Common myeloid progenitor, CD34-positive (primary cell): ENCODE data around the gene TMEM117.

ENCODE experiments used
- CTCF ChIA-PET: fragments of 350-600 bp; sonication (Branson Sonifier 250); formaldehyde crosslinking; loops from one replicate; lab custom pipeline; 2021; ENCODE audit warnings: antibody characterized with exemption; lab: Charles Lee
- POLR2A ChIA-PET: fragments of 350-600 bp; sonication (Branson Sonifier 250); formaldehyde crosslinking; loops from one replicate; lab custom pipeline; 2021; ENCODE audit warnings: antibody characterized with exemption; lab: Charles Lee
- DNase-seq, 3 donors: peaks; one replicate each; pipeline versions ENCODE4 v3.0.0 to v3.0.0-alpha.2; 2013
- H3K27ac ChIP-seq, 2 experiments: 1 replicate in 1 of 2; 2 replicates in 1 of 2; pipeline ENCODE4 v1.7.0; 2013; ENCODE audit warnings: inconsistent platforms in 2 of 2, low read length in 2 of 2, mild to moderate bottlenecking in 2 of 2, low read depth in 1 of 2, moderate library complexity in 1 of 2; ENCODE audit not compliant: severe bottlenecking in 2 of 2, insufficient read depth in 1 of 2, poor library complexity in 1 of 2
- H3K27me3 ChIP-seq, 5 experiments: replicated peaks in 2 of 5; 1 replicate in 3 of 5; 2 replicates in 2 of 5; pipeline versions ENCODE4 v1.6.1 to v1.7.0; 2013; ENCODE audit warnings: low read length in 4 of 5, mild to moderate bottlenecking in 2 of 5, moderate library complexity in 2 of 5, inconsistent platforms in 1 of 5; ENCODE audit not compliant: insufficient read depth in 5 of 5, control insufficient read depth in 4 of 5
- H3K36me3 ChIP-seq, 4 experiments: 1 replicate in 2 of 4; 2 replicates in 2 of 4; pipeline versions ENCODE4 v1.6.1 to v1.7.0; 2013; ENCODE audit warnings: low read length in 3 of 4, control low read depth in 1 of 4, mild to moderate bottlenecking in 1 of 4; ENCODE audit not compliant: control insufficient read depth in 4 of 4, insufficient read depth in 4 of 4
- H3K4me1 ChIP-seq, 4 experiments: 1 replicate in 3 of 4; 2 replicates in 1 of 4; pipeline versions ENCODE4 v1.6.1 to v1.7.1; 2013; ENCODE audit warnings: low read length in 3 of 4, mild to moderate bottlenecking in 3 of 4, control low read depth in 1 of 4, inconsistent platforms in 1 of 4, moderate library complexity in 1 of 4; ENCODE audit not compliant: control insufficient read depth in 4 of 4, insufficient read depth in 4 of 4; ENCODE audit errors: control extremely low read depth in 1 of 4
- H3K4me3 ChIP-seq, 7 experiments: 1 replicate in 4 of 7; 2 replicates in 3 of 7; pipeline versions ENCODE4 v1.5.1 to v1.7.0; 2013; ENCODE audit warnings: mild to moderate bottlenecking in 7 of 7, low read length in 6 of 7, moderate library complexity in 6 of 7, inconsistent platforms in 2 of 7, low read depth in 2 of 7, control low read depth in 1 of 7; ENCODE audit not compliant: insufficient read depth in 4 of 7, control insufficient read depth in 1 of 7; ENCODE audit errors: extremely low read depth in 1 of 7
- H3K9me3 ChIP-seq, 5 experiments: 1 replicate in 4 of 5; 2 replicates in 1 of 5; pipeline versions ENCODE4 v1.6.1 to v1.7.1; 2013; ENCODE audit warnings: low read length in 4 of 5, mild to moderate bottlenecking in 2 of 5, inconsistent platforms in 1 of 5, low read depth in 1 of 5, moderate library complexity in 1 of 5; ENCODE audit not compliant: control insufficient read depth in 4 of 5, insufficient read depth in 2 of 5; ENCODE audit errors: control extremely low read depth in 1 of 5
- WGBS: methylation state at CpG from one replicate; pipeline ENCODE4 v1.1.5; 2013; ENCODE audit not compliant: insufficient coverage; 5-methylcytosine and 5-hydroxymethylcytosine counted together

Gene TMEM117

DNA sequence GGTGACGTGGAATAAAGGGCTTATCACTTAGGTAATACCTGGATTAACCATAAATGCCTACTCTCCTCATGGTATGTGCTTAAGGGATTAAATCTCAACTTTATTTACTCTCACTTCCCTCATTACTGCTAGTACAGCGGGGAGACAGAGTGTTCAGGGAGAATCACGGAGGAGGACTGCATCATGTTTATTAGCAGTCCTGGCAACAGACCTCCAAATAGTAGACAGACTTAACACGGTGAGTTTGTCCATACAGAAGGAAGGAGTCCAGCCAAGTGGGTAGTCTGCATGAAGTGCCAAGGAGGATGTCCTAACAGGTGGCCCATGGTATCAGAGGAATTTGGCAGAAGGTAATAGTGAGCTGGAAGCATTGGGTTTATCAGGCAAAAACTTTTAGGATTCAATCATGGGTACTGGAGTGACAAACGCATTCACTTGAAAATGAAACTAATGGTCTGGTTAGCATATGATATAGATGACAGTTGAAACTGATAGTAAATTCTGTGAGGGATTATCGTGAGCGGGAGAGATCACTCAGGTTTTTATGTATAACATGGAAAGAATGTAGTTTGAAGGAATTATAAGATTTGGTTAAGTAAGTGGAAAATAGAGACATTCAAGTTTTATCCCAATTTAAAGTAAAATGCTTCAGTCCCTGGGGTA, 471.8 kb downstream of the TMEM117 start:
- POLR2A ChIA-PET = interaction anchor here (0.6 kb wide), 1 partner anchor 44 kb away, joined by 3 read pairs; no protein-coding TSS in a partner anchor
- Histone ChIP-seq H3K36me3 (no peaks in the 10 kb centered on the region), H3K9me3 (peaks cover 0 to 13% (median 0%) of the 10 kb centered on the region in 5 experiments), H3K4me3 (no peak overlapping the region), H3K27ac (no peak overlapping the region), H3K4me1 (no peaks in the 10 kb centered on the region), H3K27me3 (no peaks in the 10 kb centered on the region)
- 97% methylated on average over 7 of the region's 7 CpGs for WGBS
- CTCF ChIA-PET = no interaction called here
- DNase-seq = no peak

DNA sequence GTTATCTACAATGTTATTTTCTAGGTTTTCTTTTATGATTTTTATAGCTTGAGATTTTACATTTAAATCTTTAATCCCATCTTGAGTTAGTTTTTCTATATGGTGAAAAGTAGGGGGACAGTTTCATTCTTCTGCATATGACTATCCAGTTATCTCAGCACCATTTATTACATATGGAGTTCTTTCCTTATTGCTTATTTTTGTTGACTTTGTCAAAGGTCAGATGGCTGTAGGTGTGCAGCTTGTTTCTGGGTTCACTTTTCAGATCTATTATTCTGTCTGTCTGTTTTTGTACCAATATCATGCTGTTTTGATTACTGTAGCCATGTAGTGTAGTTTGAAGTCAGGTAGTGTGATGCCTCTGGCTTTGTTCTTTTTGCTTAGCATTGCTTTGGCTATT, 477.3 kb downstream of the TMEM117 start:
- no peaks in the 10 kb centered on the region for H3K4me1 ChIP-seq
- no peaks in the 10 kb centered on the region for H3K36me3 ChIP-seq
- POLR2A ChIA-PET = no interaction called here
- no peak overlapping the region for H3K4me3 ChIP-seq
- H3K9me3 ChIP-seq = peaks cover 0 to 3% (median 0%) of the 10 kb centered on the region in 5 experiments
- no peak for DNase-seq
- no peaks in the 10 kb centered on the region for H3K27me3 ChIP-seq
- H3K27ac ChIP-seq = no peak overlapping the region
- CTCF ChIA-PET = no interaction called here

DNA sequence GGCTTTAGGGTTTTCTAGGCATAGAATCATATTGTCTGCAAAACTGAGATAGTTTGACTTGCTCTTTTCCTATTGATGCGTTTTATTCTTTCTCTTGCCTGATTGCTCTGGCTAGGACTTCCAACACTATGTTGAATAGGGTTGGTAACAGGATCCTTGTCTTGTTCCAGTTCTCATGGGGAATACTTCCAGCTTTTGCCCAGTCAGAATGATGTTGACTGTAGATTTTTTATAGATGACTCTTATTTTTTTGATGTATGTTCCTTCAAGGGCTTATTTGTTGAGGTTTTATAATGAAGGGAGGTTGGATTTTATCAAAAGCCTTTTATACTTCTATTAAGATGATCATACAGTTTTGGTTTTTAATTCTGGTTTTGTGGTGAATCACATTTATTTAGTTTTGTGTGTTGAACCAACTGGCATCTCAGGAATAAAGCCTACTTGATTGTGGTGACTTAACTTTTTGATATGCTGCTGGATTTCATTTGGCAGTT, 478.2 kb downstream of the TMEM117 start:
- POLR2A ChIA-PET = no interaction called here
- peaks cover 0 to 3% (median 0%) of the 10 kb centered on the region in 5 experiments for H3K9me3 ChIP-seq
- H3K4me1 ChIP-seq = no peaks in the 10 kb centered on the region
- no peak for DNase-seq
- CTCF ChIA-PET = no interaction called here
- no peaks in the 10 kb centered on the region for H3K27me3 ChIP-seq
- H3K36me3 ChIP-seq = no peaks in the 10 kb centered on the region
- H3K4me3 ChIP-seq = no peak overlapping the region
- 100% methylated on average over 1 of the region's 1 CpG for WGBS
- H3K27ac ChIP-seq = no peak overlapping the region

DNA sequence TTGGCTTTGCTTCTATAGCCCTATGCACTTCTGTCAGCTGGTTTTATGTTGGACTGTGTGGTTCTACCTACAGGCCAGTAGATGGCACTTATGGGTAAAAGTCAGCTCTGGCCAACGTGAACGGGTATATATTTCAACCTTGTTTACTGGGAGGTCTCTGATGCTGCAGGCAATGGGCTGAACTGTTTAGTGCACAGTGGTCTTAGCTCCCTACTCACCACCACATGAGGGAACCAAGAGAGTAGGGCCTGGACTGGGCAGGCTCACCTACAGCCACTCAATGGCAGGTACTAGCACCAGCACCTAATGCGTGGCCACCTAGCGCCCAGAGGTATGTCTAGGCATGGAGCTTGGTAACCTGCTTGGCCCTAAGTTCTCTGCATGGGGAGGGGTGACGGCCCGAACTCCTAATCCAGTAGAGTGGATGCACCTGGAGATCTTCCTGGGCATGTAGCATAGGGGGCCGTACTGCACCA, 481.8 kb downstream of the TMEM117 start:
- peak in 2 of 3 donors; percentile 25 to 27 for DNase-seq
- WGBS = 85% methylated on average over 6 of the region's 7 CpGs
- ChIA-PET CTCF (no interaction called here), POLR2A (no interaction called here)
- Histone ChIP-seq H3K9me3 (no peaks in the 10 kb centered on the region), H3K27ac (no peak overlapping the region), H3K36me3 (no peaks in the 10 kb centered on the region), H3K4me1 (no peaks in the 10 kb centered on the region), H3K27me3 (no peaks in the 10 kb centered on the region), H3K4me3 (no peak overlapping the region)

DNA sequence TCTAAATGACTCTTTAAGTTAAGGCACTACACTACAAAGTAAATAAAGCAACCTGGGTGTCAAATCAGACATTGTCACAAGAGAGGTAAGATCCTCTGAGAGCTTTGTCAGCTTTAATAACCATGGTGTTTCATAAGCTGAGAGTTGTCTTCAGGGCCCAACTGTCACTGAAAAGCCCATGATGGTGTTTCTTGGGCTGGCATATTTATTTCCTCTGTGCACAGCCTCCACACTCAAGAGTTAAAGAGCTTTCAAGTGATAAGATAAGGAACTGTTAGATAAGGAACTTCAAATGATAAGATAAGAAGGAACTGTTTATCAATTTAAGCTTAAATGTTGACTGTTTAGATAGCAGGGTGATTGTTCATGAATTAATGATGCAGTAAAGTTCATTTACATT, 495.4 kb downstream of the TMEM117 start:
- no peak for DNase-seq
- peaks cover 0 to 2% (median 2%) of the 10 kb centered on the region in 5 experiments for H3K9me3 ChIP-seq
- ChIA-PET POLR2A (no interaction called here), CTCF (no interaction called here)
- H3K27ac ChIP-seq = no peak overlapping the region
- no peak overlapping the region for H3K4me3 ChIP-seq
- no peaks in the 10 kb centered on the region for H3K4me1 ChIP-seq
- no peaks in the 10 kb centered on the region for H3K36me3 ChIP-seq
- no peaks in the 10 kb centered on the region for H3K27me3 ChIP-seq

DNA sequence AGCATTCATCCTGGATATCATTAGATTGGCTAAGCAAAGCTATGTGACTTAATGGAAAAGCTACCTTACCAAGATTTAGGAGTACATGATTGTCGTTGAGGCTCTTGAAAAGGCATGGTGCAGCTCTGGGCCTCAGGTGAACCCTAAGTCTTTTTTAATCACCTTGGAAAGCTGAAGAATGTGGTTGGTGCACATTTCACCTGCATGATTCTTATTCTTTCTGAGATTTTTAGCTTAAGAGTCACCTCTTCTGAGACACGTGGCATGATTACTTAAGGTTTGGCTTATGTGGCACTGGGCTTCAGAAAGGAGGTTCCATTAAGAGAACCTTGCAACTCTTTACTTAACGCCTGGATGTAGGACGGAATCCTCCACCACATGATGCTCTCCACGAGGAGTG, 498.5 kb downstream of the TMEM117 start:
- Histone ChIP-seq H3K27me3 (no peaks in the 10 kb centered on the region), H3K27ac (no peak overlapping the region), H3K4me3 (no peak overlapping the region), H3K9me3 (peaks cover 0 to 2% (median 2%) of the 10 kb centered on the region in 5 experiments), H3K4me1 (no peaks in the 10 kb centered on the region), H3K36me3 (no peaks in the 10 kb centered on the region)
- WGBS = 100% methylated on average over 3 of the region's 5 CpGs
- ChIA-PET POLR2A (no interaction called here), CTCF (no interaction called here)
- no peak for DNase-seq

DNA sequence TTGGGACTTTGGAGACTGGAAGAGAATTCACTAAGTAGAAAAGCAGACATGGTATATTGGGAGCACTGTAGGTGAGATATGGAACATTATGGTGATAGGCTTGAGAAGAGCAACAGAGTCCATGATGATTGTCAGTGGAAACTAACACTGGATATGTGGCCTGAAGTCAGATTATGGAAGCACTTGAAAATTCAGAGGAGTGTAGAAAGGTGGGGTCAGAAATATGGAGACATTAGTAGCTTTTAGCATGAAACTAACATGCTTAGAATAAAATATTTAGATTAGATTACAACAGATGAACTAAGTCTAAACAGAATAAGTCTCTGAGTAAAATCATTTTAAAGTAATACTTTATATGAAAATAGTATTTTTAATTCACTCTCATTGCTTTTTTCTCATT, 499.1 kb downstream of the TMEM117 start:
- ChIA-PET POLR2A (no interaction called here), CTCF (no interaction called here)
- no peaks in the 10 kb centered on the region for H3K27me3 ChIP-seq

More for the DNA sequence above, 499.1 kb downstream of the TMEM117 start:
- H3K4me3 ChIP-seq = no peak overlapping the region
- H3K4me1 ChIP-seq = no peaks in the 10 kb centered on the region
- no peaks in the 10 kb centered on the region for H3K36me3 ChIP-seq
- DNase-seq = no peak
- peaks cover 0 to 2% (median 2%) of the 10 kb centered on the region in 5 experiments for H3K9me3 ChIP-seq
- no peak overlapping the region for H3K27ac ChIP-seq
